Hepatocyte (in vitro differentiated cells): Measurements from ENCODE around the gene RTN4IP1.

Source experiments
- CTCF ChIP-seq: fragments of 200-600 bp; sonication (generic); IDR thresholded peaks from 2 replicates; pipeline ENCODE4 v1.5.1; 2016; ENCODE audit warnings: antibody characterized with exemption, mild to moderate bottlenecking; ENCODE audit not compliant: poor library complexity
- EZH2 ChIP-seq: fragments of 200-600 bp; sonication (generic); IDR thresholded peaks from 2 replicates; pipeline ENCODE4 v1.6.1; 2016; ENCODE audit warnings: antibody characterized with exemption, mild to moderate bottlenecking, borderline replicate concordance
- EZH2phosphoT487 ChIP-seq: fragments of 200-600 bp; sonication (generic); IDR thresholded peaks from one replicate; pipeline ENCODE4 v1.6.1; 2018; ENCODE audit warnings: antibody characterized with exemption, mild to moderate bottlenecking, low read depth, moderate library complexity; ENCODE audit not compliant: unreplicated experiment, severe bottlenecking

GRCh38 chr6:106667022-106667402, 37.7 kb upstream of the RTN4IP1 start:
- TF ChIP-seq CTCF (no peak), EZH2 (no peak), EZH2phosphoT487 (no peak)
